HG03354 (cell line): ENCODE results near the gene CDK11B.
"Not testable (repeated sequence)": the region's sequence is repeated elsewhere in the genome, so short reads cannot be mapped to it uniquely, and the experiment has no call there.

Experiments
- ATAC-seq: cut with Tn5 transposase; IDR thresholded peaks from one replicate; pipeline ENCODE4 v1.9.1; 2021; ENCODE audit warnings: mild to moderate bottlenecking; ENCODE audit not compliant: unreplicated experiment, poor library complexity, severe bottlenecking

CDK11B gene

GRCh38 chr1:1684031-1684681 lies 25.4 kb upstream of the CDK11B start:
- no peak for ATAC-seq

GRCh38 chr1:1683104-1683905 lies 24.5 kb upstream of the CDK11B start:
- no peak for ATAC-seq

GRCh38 chr1:1680912-1681273 lies 22.1 kb upstream of the CDK11B start:
- no peak for ATAC-seq

GRCh38 chr1:1680031-1680911 lies 21.5 kb upstream of the CDK11B start:
- ATAC-seq = no peak

- peak; percentile 36 for ATAC-seq
Measured at GRCh38 chr1:1678581-1679380, 20.0 kb upstream of the CDK11B start.

GRCh38 chr1:1677718-1678580 lies 19.1 kb upstream of the CDK11B start:
- ATAC-seq = peak; percentile 79

GRCh38 chr1:1676087-1676486 lies 17.3 kb upstream of the CDK11B start:
- not testable (repeated sequence) for ATAC-seq

- not testable (repeated sequence) for ATAC-seq
Measured at GRCh38 chr1:1675218-1675617, 16.4 kb upstream of the CDK11B start.

- not testable (repeated sequence) for ATAC-seq
Measured at GRCh38 chr1:1674806-1675205, 16.0 kb upstream of the CDK11B start.

- no peak for ATAC-seq
Measured at GRCh38 chr1:1672181-1672965, 13.6 kb upstream of the CDK11B start.

- no peak for ATAC-seq
Measured at GRCh38 chr1:1671365-1672119, 12.7 kb upstream of the CDK11B start.

- no peak for ATAC-seq
Measured at GRCh38 chr1:1670866-1671265, 12.1 kb upstream of the CDK11B start.

- no peak for ATAC-seq
Measured at GRCh38 chr1:1669468-1670440, 10.9 kb upstream of the CDK11B start.

- ATAC-seq = no peak
Measured at GRCh38 chr1:1666526-1666925, 7.7 kb upstream of the CDK11B start.

- ATAC-seq = no peak
Measured at GRCh38 chr1:1665815-1666251, 7.0 kb upstream of the CDK11B start.
